Right lobe of liver (tissue), 6 donors: ENCODE measurements around the gene CBX7. TPM values are rescaled to one million over a fixed set of nuclear protein-coding genes. Genes with fewer than 3 reads are reported as not detected.
A peak's percentile ranks its signal among the peaks of the same experiment; 100 is the strongest.

ENCODE experiments used
- ATAC-seq, 4 donors: fragments of 200-7000 bp; cut with Tn5 transposase; one replicate each; pipeline ENCODE4 v1.9.1; 2020; ENCODE audit warnings: mild to moderate bottlenecking in 4 of 4, moderate library complexity in 4 of 4
- DNase-seq, 3 donors: peaks; one replicate each; pipeline ENCODE4 v3.0.0-alpha.2; 2020
- H3K27ac ChIP-seq, 3 donors: fragments of 200-600 bp; one replicate each; pipeline ENCODE4 v1.8.0; 2022
- H3K27me3 ChIP-seq, 2 donors: fragments of 200-600 bp; one replicate each; pipeline ENCODE4 v1.8.0; 2022
- H3K36me3 ChIP-seq, 4 donors: fragments of 200-600 bp; sonication (generic) in 1 of 4; one replicate each; pipeline versions ENCODE4 v1.5.1 to v1.8.0; 2017 to 2022; ENCODE audit warnings: control low read depth in 1 of 4
- H3K4me1 ChIP-seq, 4 donors: fragments of 200-600 bp; sonication (generic) in 1 of 4; one replicate each; pipeline versions ENCODE4 v1.5.1 to v1.8.0; 2017 to 2022; ENCODE audit warnings: control low read depth in 1 of 4
- H3K4me3 ChIP-seq, 3 donors: fragments of 200-600 bp; one replicate each; pipeline ENCODE4 v1.8.0; 2022
- H3K9me3 ChIP-seq, 4 donors: fragments of 200-600 bp; sonication (generic) in 1 of 4; one replicate each; pipeline versions ENCODE4 v1.5.1 to v1.8.0; 2017 to 2022; ENCODE audit warnings: control low read depth in 1 of 4
- POLR2A ChIP-seq: fragments of 450-650 bp; IDR thresholded peaks from one replicate; pipeline ENCODE4 v1.6.1; 2017; ENCODE audit warnings: antibody characterized with exemption, mild to moderate bottlenecking
- WGBS: methylation state at CpG from one replicate; pipeline ENCODE4 v1.1.6; 2018; ENCODE audit warnings: low coverage, low lambda C conversion rate; ENCODE audit not compliant: insufficient coverage; ENCODE audit errors: missing lambda C conversion rate; 5-methylcytosine and 5-hydroxymethylcytosine counted together
- intact Hi-C, 2 donors: fragments of 100-400 bp; cut with DNase I; formaldehyde crosslinking; loops; one replicate each; pipeline versions ENCODE4 v1.11.2 to v1.14.1; 2022
- total RNA-seq, 6 experiments: library from RNA; depleted of rRNA in 2 of 6; stranded (reverse); fragments of >200 nt in 2 of 6; fragmentation: NEBNext Ultra II Directional in 3 of 6; extraction: Animal tissue kit (Norgen Biotek cat#: 25700) in 3 of 6; gene quantifications; one replicate each; pipeline versions ENCODE4 v1.1.0 to v1.2.4, GENCODE V29; 2016 to 2023
- TF ChIP-seq, protein P1 (sequence below), 4 donors: fragments of 200-600 bp in 3 of 4; fragments of 450-650 bp in 1 of 4; IDR thresholded peaks; one replicate each; pipeline versions ENCODE4 v1.5.1 to v1.8.0; 2016 to 2022; ENCODE audit warnings: antibody characterized with exemption in 4 of 4, mild to moderate bottlenecking in 2 of 4
- donor health status: DM: no; HTN: yes; CAD: no.
- donor health status: DM: no; HTN: no; CAD: no.
- donor health status: DM: no; HTN: no; CAD: no.
- donor health status: DM: no; HTN: yes; CAD: no.
- donor health status: DM: no; HTN: yes; CAD: no.

CBX7 gene
- total RNA-seq, 6 experiments from 2014 or later = 8.0 to 14.5 (median 12.9) TPM

DNA sequence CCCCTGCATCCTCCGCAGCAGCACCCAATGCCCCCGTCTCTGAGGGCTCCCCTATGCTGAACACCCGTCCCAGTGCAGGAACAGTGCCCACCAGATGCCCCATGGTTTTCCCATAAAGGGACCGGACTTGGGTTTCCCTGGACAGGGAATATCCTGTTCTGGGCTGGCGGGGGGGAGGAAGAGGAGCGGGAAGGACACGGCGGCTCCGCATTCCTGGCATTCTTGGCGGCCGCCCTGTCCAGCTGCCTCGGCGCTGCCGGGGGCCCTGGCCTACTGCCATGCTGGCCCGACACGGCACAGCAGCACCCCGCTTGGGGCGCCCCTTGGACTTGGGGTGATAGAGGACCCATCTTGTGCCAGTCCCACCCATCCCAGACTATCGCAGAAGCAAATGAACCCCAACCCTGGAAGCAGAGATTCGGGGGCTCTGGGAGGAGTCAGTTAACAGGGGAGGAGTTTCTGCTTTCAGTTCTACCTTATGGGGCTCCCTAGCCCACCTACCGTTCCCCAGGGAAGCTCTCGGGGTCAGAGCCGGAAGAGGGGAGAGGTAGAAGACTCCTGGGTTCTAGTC is 23.7 kb upstream of the CBX7 start:
- H3K4me1 ChIP-seq = peaks cover 0 to 15% (median 6%) of the 10 kb centered on the region in 4 donors
- peak overlapping the region; percentile 40 to 69 (median 47) for H3K27ac ChIP-seq
- 49% methylated on average over 3 of the region's 23 CpGs for WGBS
- peak; percentile 65 to 72 (median 71) for DNase-seq
- ATAC-seq = peak; percentile 44 to 57 (median 50)
- TF ChIP-seq POLR2A = no peak
- TF ChIP-seq, protein P1, sequence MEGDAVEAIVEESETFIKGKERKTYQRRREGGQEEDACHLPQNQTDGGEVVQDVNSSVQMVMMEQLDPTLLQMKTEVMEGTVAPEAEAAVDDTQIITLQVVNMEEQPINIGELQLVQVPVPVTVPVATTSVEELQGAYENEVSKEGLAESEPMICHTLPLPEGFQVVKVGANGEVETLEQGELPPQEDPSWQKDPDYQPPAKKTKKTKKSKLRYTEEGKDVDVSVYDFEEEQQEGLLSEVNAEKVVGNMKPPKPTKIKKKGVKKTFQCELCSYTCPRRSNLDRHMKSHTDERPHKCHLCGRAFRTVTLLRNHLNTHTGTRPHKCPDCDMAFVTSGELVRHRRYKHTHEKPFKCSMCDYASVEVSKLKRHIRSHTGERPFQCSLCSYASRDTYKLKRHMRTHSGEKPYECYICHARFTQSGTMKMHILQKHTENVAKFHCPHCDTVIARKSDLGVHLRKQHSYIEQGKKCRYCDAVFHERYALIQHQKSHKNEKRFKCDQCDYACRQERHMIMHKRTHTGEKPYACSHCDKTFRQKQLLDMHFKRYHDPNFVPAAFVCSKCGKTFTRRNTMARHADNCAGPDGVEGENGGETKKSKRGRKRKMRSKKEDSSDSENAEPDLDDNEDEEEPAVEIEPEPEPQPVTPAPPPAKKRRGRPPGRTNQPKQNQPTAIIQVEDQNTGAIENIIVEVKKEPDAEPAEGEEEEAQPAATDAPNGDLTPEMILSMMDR (IDR thresholded peaks at IDR 0.05) = no peak
- no peaks in the 10 kb centered on the region for H3K9me3 ChIP-seq
- no peaks in the 10 kb centered on the region for H3K27me3 ChIP-seq
- intact Hi-C loops = no loop called here
- H3K4me3 ChIP-seq = no peak overlapping the region
- no peaks in the 10 kb centered on the region for H3K36me3 ChIP-seq

DNA sequence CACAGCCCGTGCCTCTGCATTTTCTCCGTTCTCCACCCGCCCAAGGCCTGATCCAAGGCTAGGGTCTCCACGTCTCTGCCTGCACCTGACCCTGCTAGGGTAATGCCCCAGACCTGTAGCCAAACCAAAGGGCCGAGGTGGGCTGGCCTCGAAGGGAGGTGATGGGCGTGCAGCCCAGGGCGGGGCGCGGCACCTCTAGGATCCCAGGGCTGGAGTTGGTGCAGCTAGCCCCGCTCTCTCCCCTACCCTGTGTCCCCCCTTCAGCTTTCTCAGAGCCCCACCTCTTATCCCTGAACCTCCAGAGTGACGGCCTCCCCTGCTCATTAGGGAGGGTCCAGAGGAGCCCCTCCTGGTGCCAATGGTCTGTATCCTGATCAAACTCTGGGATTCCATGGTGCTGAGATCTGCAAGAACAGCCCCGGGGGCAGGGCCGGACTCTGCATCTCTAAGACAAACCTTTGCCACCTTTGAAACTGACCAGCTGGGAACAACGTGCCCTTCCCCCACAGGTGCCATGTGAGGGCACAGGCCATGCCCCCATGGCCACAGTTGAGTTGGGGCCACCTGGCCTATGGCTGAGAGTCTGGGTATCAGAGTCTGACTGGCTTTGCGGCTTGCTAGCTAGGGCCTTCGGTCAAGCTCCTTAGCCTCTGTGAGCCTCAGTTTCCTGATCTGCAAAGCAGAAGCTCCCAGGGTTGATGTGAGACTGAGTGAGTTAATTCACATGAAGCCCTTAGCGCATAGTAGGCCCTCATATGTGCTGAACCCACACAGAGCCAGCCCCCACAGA is 23.1 kb upstream of the CBX7 start:
- DNase-seq (peak in 1 of 3 donors; percentile 50), ATAC-seq (no peak)
- TF ChIP-seq, protein P1 (IDR thresholded peaks at IDR 0.05) = no peak
- no peak for TF ChIP-seq POLR2A
- H3K27ac ChIP-seq = peak overlapping the region; percentile 47 to 69 (median 55)
- no peaks in the 10 kb centered on the region for H3K9me3 ChIP-seq
- H3K36me3 ChIP-seq = no peaks in the 10 kb centered on the region
- H3K4me3 ChIP-seq = no peak overlapping the region
- intact Hi-C loops = no loop called here
- 58% methylated on average over 3 of the region's 18 CpGs for WGBS
- peaks cover 0 to 22% (median 8%) of the 10 kb centered on the region in 4 donors for H3K4me1 ChIP-seq
- no peaks in the 10 kb centered on the region for H3K27me3 ChIP-seq

DNA sequence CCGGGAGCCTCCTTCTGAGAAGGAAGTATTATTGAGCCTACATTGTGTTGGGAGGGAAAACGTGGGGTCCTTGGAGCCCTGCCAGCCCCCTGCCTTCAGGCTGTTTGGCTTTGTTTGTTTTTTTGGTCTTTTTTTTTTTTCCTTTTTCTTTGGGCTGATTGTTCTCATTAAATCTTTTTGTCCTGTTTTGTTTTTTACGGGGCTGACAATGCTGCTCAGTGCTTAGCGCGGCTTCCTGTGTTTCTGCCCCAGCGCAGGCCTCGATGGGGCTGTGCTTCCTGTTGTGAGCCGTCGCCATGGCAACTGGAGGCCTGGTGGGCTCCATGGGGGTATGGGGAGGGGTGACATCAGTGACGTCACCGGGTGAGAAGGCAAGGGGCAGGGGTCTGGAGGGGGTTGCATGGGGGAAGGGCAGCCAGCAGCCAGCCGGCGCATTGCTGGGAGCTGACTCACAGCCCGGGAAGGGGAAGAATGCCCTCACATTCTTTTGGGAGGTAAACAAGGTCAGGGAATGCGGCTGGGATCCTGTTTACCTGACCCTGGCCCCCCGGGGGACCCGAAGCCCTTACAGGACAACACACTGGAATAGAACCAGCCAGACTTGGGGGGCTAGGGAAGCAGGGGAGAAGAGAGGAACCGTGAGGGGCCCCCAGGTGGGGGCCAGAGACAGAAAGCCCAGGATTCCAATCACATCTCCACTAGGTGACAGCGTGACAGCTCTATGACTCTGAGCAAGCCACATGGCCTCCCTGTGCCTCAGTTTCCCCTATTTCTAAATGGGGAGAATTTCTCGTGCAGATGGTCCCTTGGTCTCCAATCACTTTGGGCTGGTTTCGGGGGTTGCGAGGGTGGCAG is 22.2 kb upstream of the CBX7 start:
- no peaks in the 10 kb centered on the region for H3K27me3 ChIP-seq
- peaks cover 0 to 22% (median 8%) of the 10 kb centered on the region in 4 donors for H3K4me1 ChIP-seq
- no peaks in the 10 kb centered on the region for H3K36me3 ChIP-seq
- no peaks in the 10 kb centered on the region for H3K9me3 ChIP-seq
- ATAC-seq (peak; percentile 60 to 73 (median 68)), DNase-seq (peak; percentile 73 to 92 (median 90))
- no peak overlapping the region for H3K4me3 ChIP-seq
- peak overlapping the region; percentile 55 to 83 (median 69) for H3K27ac ChIP-seq
- no peak for TF ChIP-seq POLR2A
- TF ChIP-seq, protein P1 (IDR thresholded peaks at IDR 0.05) = no peak
- intact Hi-C loops = loop anchor here (5.0 kb wide), 1 partner anchor 138 kb away; no protein-coding TSS in a partner anchor
- 10% methylated on average over 19 of the region's 22 CpGs for WGBS

DNA sequence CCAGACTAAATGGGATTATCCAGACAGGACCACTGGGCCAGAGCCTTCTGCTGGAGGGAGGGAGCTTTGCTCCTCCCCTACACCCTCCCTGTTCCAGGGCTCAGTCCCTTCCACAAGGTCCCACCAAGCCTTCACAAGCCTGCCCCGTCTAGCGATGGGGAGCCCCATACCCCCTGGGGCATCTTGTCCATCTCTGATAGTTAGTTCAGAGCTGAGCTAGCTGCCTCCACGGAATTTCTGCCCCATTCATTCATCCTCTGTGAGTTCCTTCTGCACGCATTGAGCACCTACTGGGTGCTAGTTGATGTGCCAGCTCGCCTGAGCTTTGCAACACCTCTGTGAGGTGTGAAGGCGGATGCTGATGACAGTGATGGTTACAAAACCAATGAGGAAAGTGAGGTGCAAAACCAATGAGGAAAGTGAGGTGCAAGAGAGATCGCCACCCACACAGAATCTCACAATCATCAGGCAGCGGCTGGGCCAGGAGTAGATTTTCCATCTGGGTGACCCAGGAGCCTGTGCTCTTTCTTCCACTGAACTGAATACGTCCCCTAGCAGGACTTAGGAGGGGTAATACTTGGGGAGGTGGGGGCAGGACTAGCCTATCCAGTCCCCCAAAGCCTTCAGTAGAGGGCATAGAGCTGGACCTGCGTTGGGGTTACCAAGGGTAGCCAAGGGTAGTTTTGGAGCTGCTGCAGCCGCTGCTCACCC is 21.5 kb upstream of the CBX7 start:
- peaks cover 0 to 22% (median 8%) of the 10 kb centered on the region in 4 donors for H3K4me1 ChIP-seq

More for the DNA sequence above, 21.5 kb upstream of the CBX7 start:
- WGBS = 58% methylated on average over 7 of the region's 11 CpGs
- TF ChIP-seq, protein P1 (IDR thresholded peaks at IDR 0.05) = no peak
- no peak for TF ChIP-seq POLR2A
- H3K9me3 ChIP-seq = no peaks in the 10 kb centered on the region
- DNase-seq = peak in 2 of 3 donors; percentile 35 to 45
- intact Hi-C loops = loop anchor here (5.0 kb wide), 1 partner anchor 138 kb away; no protein-coding TSS in a partner anchor
- H3K27ac ChIP-seq = peak overlapping the region; percentile 52 to 83 (median 69)
- no peaks in the 10 kb centered on the region for H3K27me3 ChIP-seq
- ATAC-seq = peak in 1 of 4 donors; percentile 6
- H3K36me3 ChIP-seq = no peaks in the 10 kb centered on the region
- H3K4me3 ChIP-seq = no peak overlapping the region
